ENCODE measurements around the gene MYCL.

DNA sequence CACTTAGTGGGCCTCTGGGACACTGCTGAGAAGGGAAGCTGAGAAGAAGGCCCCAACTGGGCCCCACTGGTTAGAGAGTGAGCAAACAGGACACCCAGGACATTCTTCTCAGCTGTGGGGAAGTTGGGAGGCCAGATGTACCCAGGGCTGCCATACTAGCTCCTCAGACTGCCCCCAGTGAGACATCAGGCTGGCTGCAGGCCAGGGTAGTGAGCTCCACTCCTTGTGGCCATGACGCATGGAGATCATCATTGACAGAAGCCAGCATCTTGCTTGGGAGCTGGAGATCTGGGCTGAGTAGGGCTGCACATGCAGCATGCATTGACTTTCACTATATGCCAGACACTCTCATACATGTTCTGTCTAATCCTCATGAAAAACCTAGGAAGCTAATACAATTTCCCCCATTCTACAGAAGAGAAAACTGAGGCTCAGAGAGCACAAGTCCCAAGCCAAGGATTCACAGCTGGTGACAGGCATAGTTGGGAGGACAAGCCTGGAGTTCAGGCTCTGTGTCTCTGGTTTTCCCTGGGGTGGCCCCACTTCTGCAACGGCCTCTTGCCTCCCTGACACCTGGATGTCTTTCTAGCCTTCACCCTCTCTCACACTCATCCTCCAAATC lies 24.1 kb upstream of the MYCL start:
- TF ChIP-seq CTCF (IDR thresholded peaks at IDR 0.05; ENCODE audit: poor library complexity) (no peak), EZH2phosphoT487 (IDR thresholded peaks at IDR 0.05; ENCODE audit: low read depth, severe bottlenecking, unreplicated experiment) (no peak)
